Measurements from ENCODE around the gene CGRRF1. TPM values are rescaled to one million over a fixed set of nuclear protein-coding genes. Genes with fewer than 3 reads are reported as not detected.

The CGRRF1 gene
- total and polyA plus RNA-seq, 2 of the 13 experiments (the other 11 are each of a cell fraction or from before 2014, with no cell fraction given): 16.8 to 18.2 TPM

GRCh38 chr14:54502602-54503001, 7.1 kb upstream of the CGRRF1 start:
- H3K9ac ChIP-seq (ENCODE audit: insufficient read depth, low read depth, low read length): no peak overlapping the region
- no TSS peak for BruUV-seq (replicated peaks)
- H3K4me1 ChIP-seq (ENCODE audit: insufficient read depth, low read length): peaks cover 60% of the 10 kb centered on the region
- H3K4me3 ChIP-seq (replicated peaks in 1 of 3; ENCODE audit: insufficient read depth in 1 of 3, low read depth in 2 of 3, low read length in 3 of 3): no peak overlapping the region
- FAIRE-seq (no peak), ATAC-seq (no peak), DNase-seq (ENCODE audit: low spot score) (no peak)
- 0 out of 5 replicates have a peak, but pooled peaks cover 0 to 4% of the 10 kb centered on the region in 2 experiments for H3K27me3 ChIP-seq (ENCODE audit: control insufficient read depth in 1 of 2, insufficient read depth in 2 of 2, low read length in 2 of 2)
- no peak overlapping the region for H2AFZ ChIP-seq (ENCODE audit: low read length)
- no peak overlapping the region for H3K4me2 ChIP-seq (ENCODE audit: low read depth, low read length)
- in situ Hi-C loops (cut with HindIII; ENCODE audit: extremely low pct_ligation_motif_present, low pct_unique_long_range_greater_than_20kb): no loop called here
- H3K27ac ChIP-seq (ENCODE audit: extremely low read length, insufficient read depth, low read length): no peak overlapping the region
- POLR2A ChIA-PET: interaction anchor here (1.1 kb wide), 1 partner anchor 63 kb away, joined by 4 read pairs; no protein-coding TSS in a partner anchor
- CTCF ChIA-PET (ENCODE audit: low intra/inter-chr PET ratio, low total read pairs): no interaction called here
- WGBS (ENCODE audit: low lambda C conversion rate): 65% methylated on average over 2 of the region's 2 CpGs
- H3K36me3 ChIP-seq (replicated peaks in 1 of 2; ENCODE audit: control insufficient read depth in 1 of 2, insufficient read depth in 2 of 2, low read length in 2 of 2): no peaks in the 10 kb centered on the region
- H4K20me1 ChIP-seq (ENCODE audit: insufficient read depth, low read length): no peaks in the 10 kb centered on the region
- H3K9me3 ChIP-seq (ENCODE audit: low read length): no peaks in the 10 kb centered on the region
- H3K79me2 ChIP-seq (ENCODE audit: insufficient read depth, low read length): no peaks in the 10 kb centered on the region
- no peak for TF ChIP-seq ZSCAN25 (CRISPR knock-in tag; IDR thresholded peaks at IDR 0.05)
- TF ChIP-seq HIC2 (CRISPR knock-in tag; IDR thresholded peaks at IDR 0.05; ENCODE audit: low read depth): no peak
- TF ChIP-seq TRIM24 (CRISPR knock-in tag; IDR thresholded peaks at IDR 0.05): no peak
- intact Hi-C loops (cut with micrococcal nuclease; ENCODE audit: unreplicated experiment): no loop called here

- H3K9ac ChIP-seq (ENCODE audit: insufficient read depth, low read depth, low read length): no peak overlapping the region
- H3K27ac ChIP-seq (ENCODE audit: extremely low read length, insufficient read depth, low read length): no peak overlapping the region
- POLR2A ChIA-PET: interaction anchor here (0.9 to 1.2 kb wide), 3 partner anchors 14 to 62 kb away, joined by 3 to 6 read pairs (median 4); no protein-coding TSS in a partner anchor
- ATAC-seq (peak; percentile 77), FAIRE-seq (peak; percentile 88), DNase-seq (ENCODE audit: low spot score) (peak; percentile 64)
- CTCF ChIA-PET (ENCODE audit: low intra/inter-chr PET ratio, low total read pairs): no interaction called here
- no peaks in the 10 kb centered on the region for H3K9me3 ChIP-seq (ENCODE audit: low read length)
- H3K79me2 ChIP-seq (ENCODE audit: insufficient read depth, low read length): no peaks in the 10 kb centered on the region
- peak overlapping the region; percentile 61 for H3K4me2 ChIP-seq (ENCODE audit: low read depth, low read length)
- intact Hi-C loops (cut with micrococcal nuclease; ENCODE audit: unreplicated experiment): no loop called here
- H2AFZ ChIP-seq (ENCODE audit: low read length): no peak overlapping the region
- WGBS (ENCODE audit: low lambda C conversion rate): 5% methylated on average over 3 of the region's 3 CpGs
- H3K36me3 ChIP-seq (replicated peaks in 1 of 2; ENCODE audit: control insufficient read depth in 1 of 2, insufficient read depth in 2 of 2, low read length in 2 of 2): no peaks in the 10 kb centered on the region
- in situ Hi-C loops (cut with HindIII; ENCODE audit: extremely low pct_ligation_motif_present, low pct_unique_long_range_greater_than_20kb): no loop called here
- H3K4me3 ChIP-seq (replicated peaks in 1 of 3; ENCODE audit: insufficient read depth in 1 of 3, low read depth in 2 of 3, low read length in 3 of 3): no peak overlapping the region
- H4K20me1 ChIP-seq (ENCODE audit: insufficient read depth, low read length): no peaks in the 10 kb centered on the region
- peaks cover 51% of the 10 kb centered on the region for H3K4me1 ChIP-seq (ENCODE audit: insufficient read depth, low read length)
- BruUV-seq (replicated peaks): no TSS peak
- H3K27me3 ChIP-seq (ENCODE audit: control insufficient read depth in 1 of 2, insufficient read depth in 2 of 2, low read length in 2 of 2): 0 out of 5 replicates have a peak, but pooled peaks cover 0 to 4% of the 10 kb centered on the region in 2 experiments
- TF ChIP-seq SATB2 (CRISPR knock-in tag; IDR thresholded peaks at IDR 0.05) (no peak), NFKBIZ (CRISPR knock-in tag; IDR thresholded peaks at IDR 0.05) (no peak), ZNF614 (CRISPR knock-in tag; IDR thresholded peaks at IDR 0.05; ENCODE audit: borderline replicate concordance) (0 out of 2 replicates have a peak, but pooled peaks have one; percentile 17), IKZF4 (CRISPR knock-in tag; IDR thresholded peaks at IDR 0.05; ENCODE audit: borderline replicate concordance, low read depth, not compliant biosample characterization) (no peak), ARHGAP35 (CRISPR knock-in tag; IDR thresholded peaks at IDR 0.05; ENCODE audit: borderline replicate concordance) (no peak), SMC3 (IDR thresholded peaks at IDR 0.05; ENCODE audit: low read length) (peak; percentile 35; the same call in 1 of the 2 replicates), NFYC (CRISPR knock-in tag; IDR thresholded peaks at IDR 0.05) (no peak), ZNF549 (CRISPR knock-in tag; IDR thresholded peaks at IDR 0.05) (no peak), PRDM15 (CRISPR knock-in tag; IDR thresholded peaks at IDR 0.05) (no peak), EP300 (IDR thresholded peaks at IDR 0.05; ENCODE audit: low read depth in 2 of 2, low read length in 2 of 2) (no peak), EP300 (CRISPR knock-in tag; IDR thresholded peaks at IDR 0.05; ENCODE audit: borderline replicate concordance) (no peak)
Measured at GRCh38 chr14:54503486-54503885, 6.2 kb upstream of the CGRRF1 start.

Data from HepG2 (cell line).